Adrenal gland (tissue), 12 donors: Measurements from ENCODE around the gene PCGF1. TPM values are rescaled to one million over a fixed set of nuclear protein-coding genes. Genes with fewer than 3 reads are reported as not detected.

Experiments
- DNase-seq, 7 donors: peaks; one replicate each; pipeline ENCODE4 v3.0.0-alpha.2; 2019 to 2020
- H3K27ac ChIP-seq, 5 donors: fragments of 200-600 bp; sonication (generic) in 4 of 5; 1 replicate in 3 of 5; 2 replicates in 2 of 5; pipeline versions ENCODE4 v1.5.1 to v1.8.0; 2016 to 2020; ENCODE audit warnings: mild to moderate bottlenecking in 1 of 5
- H3K27me3 ChIP-seq: fragments of 200-600 bp; 2 replicates; pipeline ENCODE4 v1.8.0; 2021
- H3K36me3 ChIP-seq, 2 donors: fragments of 200-600 bp; replicated peaks in 1 of 2; 1 replicate in 1 of 2; 2 replicates in 1 of 2; pipeline versions ENCODE4 v1.5.1 to v1.8.0; 2018 to 2022
- H3K4me1 ChIP-seq, 2 donors: fragments of 200-600 bp; replicated peaks in 1 of 2; 1 replicate in 1 of 2; 2 replicates in 1 of 2; pipeline versions ENCODE4 v1.5.1 to v1.8.0; 2018 to 2021
- H3K4me3 ChIP-seq, 4 donors: fragments of 200-600 bp; sonication (generic) in 3 of 4; one replicate each; pipeline ENCODE4 v1.5.1; 2016 to 2018
- H3K9me3 ChIP-seq, 3 donors: fragments of 200-600 bp; sonication (generic) in 1 of 3; replicated peaks in 1 of 3; 1 replicate in 2 of 3; 2 replicates in 1 of 3; pipeline versions ENCODE4 v1.5.1 to v1.8.0; 2016 to 2021
- POLR2A ChIP-seq, 2 donors: fragments of 450-650 bp; IDR thresholded peaks; one replicate each; pipeline ENCODE4 v1.6.1; 2017; ENCODE audit warnings: antibody characterized with exemption in 2 of 2, mild to moderate bottlenecking in 2 of 2, moderate library complexity in 1 of 2
- whole genome bisulfite sequencing, 4 donors: extraction: QIAGEN DNeasy Blood & Tissue Kit in 2 of 4; methylation state at CpG; one replicate each; pipeline versions ENCODE4 v1.1.5 to v1.1.7; 2013 to 2017; 5-methylcytosine and 5-hydroxymethylcytosine counted together
- intact Hi-C, 2 donors: fragments of 100-400 bp; cut with DNase I; formaldehyde crosslinking; loops; one replicate each; pipeline versions ENCODE4 v1.14.1 to v1.15.0; 2022 to 2023
- polyA plus RNA-seq, 3 donors: library from polyadenylated mRNA; stranded (reverse); fragments of 200-250 nt in 2 of 3; fragments of 350-450 nt in 1 of 3; fragmentation: Illumina TruSeq in 1 of 3; extraction: RNeasy Lipid Tissue Mini Kit (QIAGEN cat#74804) in 1 of 3; gene quantifications; one replicate each; pipeline ENCODE4 v1.2.3, GENCODE V29; 2013 to 2014
- total RNA-seq, 9 donors: library from RNA; depleted of rRNA in 4 of 9; stranded (reverse); fragments of >200 nt in 4 of 9; fragments of 120-200 nt in 1 of 9; fragmentation: NEBNext Ultra II Directional in 1 of 9; extraction: Animal tissue kit (Norgen Biotek cat#: 25700) in 1 of 9; gene quantifications; one replicate each; pipeline versions ENCODE4 v1.1.0 to v1.2.4, GENCODE V29; 2013 to 2023
- TF ChIP-seq, protein P1 (sequence below), 6 experiments: fragments of 450-650 bp in 4 of 6; fragments of 200-600 bp in 2 of 6; sonication (generic) in 1 of 6; IDR thresholded peaks; 1 replicate in 5 of 6; 2 replicates in 1 of 6; pipeline versions ENCODE4 v1.5.1 to v1.8.0; 2016 to 2021; ENCODE audit warnings: antibody characterized with exemption in 6 of 6, mild to moderate bottlenecking in 2 of 6, moderate library complexity in 1 of 6
- donor health status: healthy with polysubstance abuse.
- donor health status: Bipolar disorder and iron deficiency.
- donor health status: DM: yes; HTN: yes; CAD: no.
- donor health status: DM: no; HTN: no; CAD: no.
- donor health status: DM: no; HTN: no; CAD: no.
- donor health status: DM: yes; HTN: yes; CAD: no.

PCGF1 gene
- total and polyA plus RNA-seq, 12 donors: 15.4 to 38.9 (median 24.1) TPM

- 38 to 49% (median 45%) methylated on average over 22 to 27 of the region's 27 CpGs for WGBS, 4 donors
- no peaks in the 10 kb centered on the region for H3K36me3 ChIP-seq
- H3K4me1 ChIP-seq: peaks cover 5 to 39% of the 10 kb centered on the region in 2 donors
- peak overlapping the region in 3 of 5 donors; percentile 16 to 89 (median 64) for H3K27ac ChIP-seq
- no peaks in the 10 kb centered on the region for H3K9me3 ChIP-seq
- peak; percentile 48 to 76 (median 66) for DNase-seq
- intact Hi-C loops: no loop called here
- H3K4me3 ChIP-seq: peak overlapping the region in 1 of 4 donors; percentile 96
- H3K27me3 ChIP-seq: no peaks in the 10 kb centered on the region
- TF ChIP-seq, protein P1, sequence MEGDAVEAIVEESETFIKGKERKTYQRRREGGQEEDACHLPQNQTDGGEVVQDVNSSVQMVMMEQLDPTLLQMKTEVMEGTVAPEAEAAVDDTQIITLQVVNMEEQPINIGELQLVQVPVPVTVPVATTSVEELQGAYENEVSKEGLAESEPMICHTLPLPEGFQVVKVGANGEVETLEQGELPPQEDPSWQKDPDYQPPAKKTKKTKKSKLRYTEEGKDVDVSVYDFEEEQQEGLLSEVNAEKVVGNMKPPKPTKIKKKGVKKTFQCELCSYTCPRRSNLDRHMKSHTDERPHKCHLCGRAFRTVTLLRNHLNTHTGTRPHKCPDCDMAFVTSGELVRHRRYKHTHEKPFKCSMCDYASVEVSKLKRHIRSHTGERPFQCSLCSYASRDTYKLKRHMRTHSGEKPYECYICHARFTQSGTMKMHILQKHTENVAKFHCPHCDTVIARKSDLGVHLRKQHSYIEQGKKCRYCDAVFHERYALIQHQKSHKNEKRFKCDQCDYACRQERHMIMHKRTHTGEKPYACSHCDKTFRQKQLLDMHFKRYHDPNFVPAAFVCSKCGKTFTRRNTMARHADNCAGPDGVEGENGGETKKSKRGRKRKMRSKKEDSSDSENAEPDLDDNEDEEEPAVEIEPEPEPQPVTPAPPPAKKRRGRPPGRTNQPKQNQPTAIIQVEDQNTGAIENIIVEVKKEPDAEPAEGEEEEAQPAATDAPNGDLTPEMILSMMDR (IDR thresholded peaks at IDR 0.05): peak in 1 of 6 experiments; percentile 13
- TF ChIP-seq POLR2A (IDR thresholded peaks at IDR 0.05): no peak
Measured at GRCh38 chr2:74552914-74553811, 45.7 kb upstream of the PCGF1 start.

DNA sequence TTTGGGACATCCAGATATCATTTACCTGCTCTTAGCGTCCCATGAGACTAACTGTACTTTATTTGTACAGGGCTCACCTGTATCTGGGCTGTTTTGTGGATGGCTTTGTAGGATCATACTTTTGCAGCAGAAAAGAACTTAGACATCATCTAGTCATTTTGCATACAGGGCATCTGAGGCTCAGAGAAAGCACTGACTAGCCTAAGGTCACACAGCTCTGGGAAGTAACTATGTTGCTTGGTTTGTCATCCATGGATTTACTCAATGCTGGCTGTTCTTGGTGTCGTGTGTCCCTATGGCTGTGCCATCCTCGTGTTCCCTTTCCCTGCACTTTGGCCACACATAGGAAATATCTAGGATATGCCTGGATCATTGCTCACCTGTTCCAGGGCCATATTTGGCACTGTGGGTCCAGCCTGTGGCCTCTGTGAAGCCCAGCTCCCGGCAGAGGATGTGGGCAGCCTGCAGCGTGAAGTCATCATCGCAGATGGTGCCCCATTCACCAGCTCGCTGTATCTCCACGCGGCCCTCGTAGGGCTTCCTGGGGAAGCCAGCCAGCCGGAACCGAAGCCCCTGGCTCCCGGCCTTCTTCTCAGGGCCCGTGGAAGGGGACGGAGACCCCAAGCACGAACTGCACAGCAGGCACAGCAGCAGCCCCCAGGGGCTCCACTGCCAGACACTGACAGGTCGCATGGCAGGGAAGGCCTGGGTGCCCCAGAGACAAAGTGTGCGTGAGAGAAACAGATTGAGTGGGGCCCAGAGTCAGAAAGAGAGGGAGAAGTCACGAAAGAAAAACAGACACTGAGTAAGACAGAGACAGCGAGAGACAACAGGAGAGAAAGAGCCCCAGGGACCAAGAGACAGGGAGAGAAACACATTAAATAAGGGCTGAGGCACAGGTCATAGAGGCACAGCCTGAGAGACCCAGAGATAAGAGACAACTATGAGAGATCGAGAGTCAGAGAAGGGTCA is 44.7 kb upstream of the PCGF1 start:
- intact Hi-C loops: no loop called here
- DNase-seq: no peak
- no peaks in the 10 kb centered on the region for H3K9me3 ChIP-seq
- H3K4me3 ChIP-seq: no peak overlapping the region
- H3K27ac ChIP-seq: peak overlapping the region in 1 of 5 donors; percentile 89
- H3K4me1 ChIP-seq: peaks cover 5 to 39% of the 10 kb centered on the region in 2 donors
- no peaks in the 10 kb centered on the region for H3K27me3 ChIP-seq
- no peaks in the 10 kb centered on the region for H3K36me3 ChIP-seq
- TF ChIP-seq POLR2A (IDR thresholded peaks at IDR 0.05): no peak
- TF ChIP-seq, protein P1 (IDR thresholded peaks at IDR 0.05): no peak
- WGBS, 4 donors: 69 to 84% (median 82%) methylated on average over 12 to 21 of the region's 21 CpGs

- no peak overlapping the region for H3K27ac ChIP-seq
- H3K36me3 ChIP-seq: no peaks in the 10 kb centered on the region
- no peaks in the 10 kb centered on the region for H3K9me3 ChIP-seq
- H3K4me3 ChIP-seq: no peak overlapping the region
- peaks cover 5 to 39% of the 10 kb centered on the region in 2 donors for H3K4me1 ChIP-seq
- no peak for DNase-seq
- no peaks in the 10 kb centered on the region for H3K27me3 ChIP-seq
- intact Hi-C loops: no loop called here
- TF ChIP-seq POLR2A (IDR thresholded peaks at IDR 0.05): no peak
- TF ChIP-seq, protein P1 (IDR thresholded peaks at IDR 0.05): no peak
Measured at GRCh38 chr2:74551530-74551929, 44.0 kb upstream of the PCGF1 start.

GRCh38 chr2:74550231-74550630 is 42.7 kb upstream of the PCGF1 start:
- no peaks in the 10 kb centered on the region for H3K27me3 ChIP-seq
- peaks cover 5 to 36% of the 10 kb centered on the region in 2 donors for H3K4me1 ChIP-seq
- no peak overlapping the region for H3K4me3 ChIP-seq
- intact Hi-C loops: no loop called here
- H3K36me3 ChIP-seq: no peaks in the 10 kb centered on the region
- no peaks in the 10 kb centered on the region for H3K9me3 ChIP-seq
- no peak for TF ChIP-seq POLR2A (IDR thresholded peaks at IDR 0.05)
- TF ChIP-seq, protein P1 (IDR thresholded peaks at IDR 0.05): no peak
- no peak for DNase-seq
- WGBS, 4 donors: 94 to 96% (median 95%) methylated on average over 7 of the region's 7 CpGs
- no peak overlapping the region for H3K27ac ChIP-seq
